ENCODE measurements around the gene DMAC2.
"Not testable (repeated sequence)": the region's sequence is repeated elsewhere in the genome, so short reads cannot be mapped to it uniquely, and the experiment has no call there.

GRCh38 chr19:41463257-41464256 lies 23.8 kb upstream of the DMAC2 start:
- TF ChIP-seq CTCF (IDR thresholded peaks at IDR 0.05) = 0 out of 2 replicates have a peak, but pooled peaks have one; percentile 7
- not testable (repeated sequence) for TF ChIP-seq USF1 (IDR thresholded peaks at IDR 0.05; ENCODE audit: borderline replicate concordance, low read depth); JUND (IDR thresholded peaks at IDR 0.05); RAD21 (IDR thresholded peaks at IDR 0.05; ENCODE audit: low read length); EZH2phosphoT487 (IDR thresholded peaks at IDR 0.05; ENCODE audit: borderline replicate concordance, low read depth); ZBTB33 (IDR thresholded peaks at IDR 0.05; ENCODE audit: borderline replicate concordance, low read depth); TAF1 (IDR thresholded peaks at IDR 0.05; ENCODE audit: borderline replicate concordance, low read depth, low read length); USF2 (IDR thresholded peaks at IDR 0.05; ENCODE audit: borderline replicate concordance, low read depth, low read length); POLR2AphosphoS5 (IDR thresholded peaks at IDR 0.05; ENCODE audit: low read depth, low read length); FOXM1 (IDR thresholded peaks at IDR 0.05; ENCODE audit: low read depth); MXI1 (IDR thresholded peaks at IDR 0.05; ENCODE audit: low read depth, low read length)
